CD14-positive monocyte (primary cell): Measurements from ENCODE around the gene OR6K6. TPM values are rescaled to one million over a fixed set of nuclear protein-coding genes. Genes with fewer than 3 reads are reported as not detected.

Experiments
- DNase-seq, 3 donors: peaks; one replicate each; pipeline ENCODE4 v3.0.0-alpha.2; 2011 to 2022
- H2AFZ ChIP-seq: 2 replicates; pipeline ENCODE4 v1.6.0; 2012; ENCODE audit warnings: mild to moderate bottlenecking, low read depth, low read length, inconsistent platforms; ENCODE audit not compliant: insufficient read depth, poor library complexity, severe bottlenecking
- H3K27ac ChIP-seq, 2 donors: 1 replicate in 1 of 2; 2 replicates in 1 of 2; pipeline ENCODE4 v1.5.1; 2012 to 2013; ENCODE audit warnings: low read length in 2 of 2, control low read depth in 1 of 2, inconsistent platforms in 1 of 2, low read depth in 1 of 2, mild to moderate bottlenecking in 1 of 2
- H3K27me3 ChIP-seq, 2 donors: one replicate each; pipeline versions ENCODE4 v1.6.0 to v1.6.1; 2011 to 2013; ENCODE audit warnings: low read length in 2 of 2; ENCODE audit not compliant: control insufficient read depth in 2 of 2, insufficient read depth in 2 of 2
- H3K36me3 ChIP-seq, 2 donors: replicated peaks in 1 of 2; 1 replicate in 1 of 2; 2 replicates in 1 of 2; pipeline versions ENCODE4 v1.5.1 to v1.6.1; 2012 to 2013; ENCODE audit warnings: low read length in 2 of 2, control low read depth in 1 of 2, inconsistent platforms in 1 of 2, mild to moderate bottlenecking in 1 of 2; ENCODE audit not compliant: insufficient read depth in 2 of 2, control insufficient read depth in 1 of 2
- H3K4me1 ChIP-seq, 2 donors: 1 replicate in 1 of 2; 2 replicates in 1 of 2; pipeline versions ENCODE4 v1.5.1 to v1.6.1; 2012 to 2013; ENCODE audit warnings: low read length in 2 of 2, control low read depth in 1 of 2, inconsistent platforms in 1 of 2, mild to moderate bottlenecking in 1 of 2, moderate library complexity in 1 of 2; ENCODE audit not compliant: insufficient read depth in 2 of 2, control insufficient read depth in 1 of 2
- H3K4me2 ChIP-seq: replicated peaks from 2 replicates; pipeline ENCODE3; 2012; ENCODE audit warnings: low read length, moderate library complexity, mild to moderate bottlenecking; ENCODE audit not compliant: poor library complexity, severe bottlenecking; ENCODE audit errors: extremely low read depth
- H3K4me3 ChIP-seq, 3 experiments: fragments of 200-600 bp in 1 of 3; sonication (generic) in 1 of 3; replicated peaks in 1 of 3; 1 replicate in 2 of 3; 2 replicates in 1 of 3; pipeline ENCODE4 v1.5.1; 2011 to 2013; ENCODE audit warnings: low read length in 3 of 3, mild to moderate bottlenecking in 3 of 3, control low read depth in 2 of 3, low read depth in 2 of 3, inconsistent platforms in 1 of 3, moderate library complexity in 1 of 3
- H3K79me2 ChIP-seq: 2 replicates; pipeline ENCODE4 v1.6.0; 2012; ENCODE audit warnings: mild to moderate bottlenecking, control low read depth, inconsistent platforms, low read length, moderate library complexity; ENCODE audit not compliant: insufficient read depth
- H3K9ac ChIP-seq: 2 replicates; pipeline ENCODE4 v1.6.0; 2017; ENCODE audit warnings: low read length, mild to moderate bottlenecking; ENCODE audit not compliant: insufficient read depth, poor library complexity, severe bottlenecking
- H3K9me3 ChIP-seq, 2 donors: replicated peaks in 1 of 2; 1 replicate in 1 of 2; 2 replicates in 1 of 2; pipeline versions ENCODE4 v1.5.1 to v1.6.1; 2012 to 2013; ENCODE audit warnings: low read length in 2 of 2, control low read depth in 1 of 2; ENCODE audit not compliant: control insufficient read depth in 1 of 2, insufficient read depth in 1 of 2
- H4K20me1 ChIP-seq: 2 replicates; pipeline ENCODE4 v1.6.0; 2012; ENCODE audit warnings: mild to moderate bottlenecking, low read length, control low read depth, moderate library complexity; ENCODE audit not compliant: insufficient read depth
- H3K27ac Mint-ChIP-seq, 7 donors: one replicate each; pipeline ENCODE4 v1.8.0; 2020; ENCODE audit warnings: mild to moderate bottlenecking in 7 of 7, mixed read lengths in 7 of 7, moderate library complexity in 6 of 7, inconsistent platforms in 2 of 7
- H3K27me3 Mint-ChIP-seq, 3 donors: one replicate each; pipeline ENCODE4 v1.8.0; 2021 to 2022; ENCODE audit warnings: low read depth in 3 of 3, mild to moderate bottlenecking in 3 of 3, mixed read lengths in 3 of 3, moderate library complexity in 3 of 3, inconsistent platforms in 1 of 3
- H3K36me3 Mint-ChIP-seq, 2 donors: one replicate each; pipeline ENCODE4 v1.8.0; 2020; ENCODE audit warnings: mixed read lengths in 2 of 2, inconsistent platforms in 1 of 2, mild to moderate bottlenecking in 1 of 2
- H3K4me1 Mint-ChIP-seq: one replicate; pipeline ENCODE4 v1.8.0; 2020; ENCODE audit warnings: mild to moderate bottlenecking, mixed read lengths
- H3K4me3 Mint-ChIP-seq, 2 donors: one replicate each; pipeline ENCODE4 v1.8.0; 2020; ENCODE audit warnings: mild to moderate bottlenecking in 2 of 2, mixed read lengths in 2 of 2, moderate library complexity in 1 of 2
- H3K9me3 Mint-ChIP-seq, 7 donors: one replicate each; pipeline ENCODE4 v1.8.0; 2020 to 2022; ENCODE audit warnings: mixed read lengths in 7 of 7, mild to moderate bottlenecking in 6 of 7, moderate library complexity in 6 of 7, inconsistent platforms in 2 of 7
- CTCF ChIP-seq: fragments of 200-600 bp; IDR thresholded peaks from one replicate; pipeline ENCODE4 v1.8.0; 2022; ENCODE audit warnings: antibody characterized with exemption, mild to moderate bottlenecking
- WGBS: methylation state at CpG from one replicate; pipeline ENCODE4 v1.1.5; 2013; ENCODE audit warnings: missing lambda C conversion rate; ENCODE audit not compliant: insufficient coverage; 5-methylcytosine and 5-hydroxymethylcytosine counted together
- intact Hi-C, 2 donors: fragments of 100-400 bp; cut with micrococcal nuclease; formaldehyde crosslinking; loops; one replicate each; pipeline versions ENCODE4 v1.15.0 to v1.15.1; 2023
- polyA plus RNA-seq, 3 donors: library from polyadenylated mRNA; depleted of rRNA in 1 of 3; unstranded in 2 of 3; stranded (reverse) in 1 of 3; fragments of 300-500 nt in 2 of 3; fragments of >200 nt in 1 of 3; fragmentation: Illumina TruSeq in 2 of 3; gene quantifications; 1 replicate in 2 of 3; 2 replicates in 1 of 3; pipeline ENCODE4 v1.2.3, GENCODE V29; 2012 to 2021

Gene OR6K6
- polyA plus RNA-seq, 3 donors = not detected

DNA sequence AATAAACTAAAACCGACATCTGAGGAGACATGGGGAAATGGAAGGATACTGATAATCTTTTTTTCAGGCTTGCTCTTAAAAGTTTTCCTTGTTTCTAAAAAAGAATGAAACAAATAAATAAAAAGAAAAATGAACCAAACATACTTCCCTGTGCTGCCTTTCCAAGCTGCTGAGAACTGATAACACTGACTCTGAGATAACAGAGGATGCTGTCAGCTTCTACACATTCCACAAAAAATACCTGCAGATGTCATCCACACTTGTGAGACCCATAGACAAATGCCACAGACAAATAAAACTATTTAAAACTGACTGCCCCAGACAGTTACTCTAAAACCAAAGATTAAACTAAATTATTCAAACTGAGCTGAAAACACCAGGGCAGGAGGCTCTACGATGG is 22.0 kb upstream of the OR6K6 start:
- H4K20me1 ChIP-seq = no peaks in the 10 kb centered on the region
- Mint-ChIP-seq H3K36me3 (no peaks in the 10 kb centered on the region), H3K27me3 (no peaks in the 10 kb centered on the region), H3K27ac (no peak overlapping the region), H3K9me3 (peaks cover 0 to 2% (median 0%) of the 10 kb centered on the region in 7 donors), H3K4me3 (no peak overlapping the region), H3K4me1 (peaks cover 17% of the 10 kb centered on the region)
- WGBS = 100% methylated on average over 1 of the region's 2 CpGs
- no peak overlapping the region for H3K4me3 ChIP-seq
- no peaks in the 10 kb centered on the region for H3K9me3 ChIP-seq
- no peak overlapping the region for H3K27ac ChIP-seq
- H3K27me3 ChIP-seq = no peaks in the 10 kb centered on the region
- no peak overlapping the region for H3K4me2 ChIP-seq
- no peak for TF ChIP-seq CTCF
- H3K9ac ChIP-seq = no peak overlapping the region
- no peaks in the 10 kb centered on the region for H3K79me2 ChIP-seq
- no peaks in the 10 kb centered on the region for H3K36me3 ChIP-seq
- H3K4me1 ChIP-seq = peaks cover 3 to 14% of the 10 kb centered on the region in 2 donors
- intact Hi-C loops = no loop called here
- no peak overlapping the region for H2AFZ ChIP-seq
- no peak for DNase-seq

GRCh38 chr1:158735848-158736247 is 18.7 kb upstream of the OR6K6 start:
- Histone ChIP-seq H3K27me3 (no peaks in the 10 kb centered on the region), H3K4me3 (no peak overlapping the region), H3K9ac (no peak overlapping the region), H3K27ac (no peak overlapping the region), H4K20me1 (no peaks in the 10 kb centered on the region), H3K4me2 (no peak overlapping the region), H3K36me3 (no peaks in the 10 kb centered on the region), H3K79me2 (no peaks in the 10 kb centered on the region), H2AFZ (no peak overlapping the region), H3K4me1 (no peaks in the 10 kb centered on the region), H3K9me3 (no peaks in the 10 kb centered on the region)
- TF ChIP-seq CTCF = no peak
- no peak overlapping the region for H3K4me3 Mint-ChIP-seq
- H3K27me3 Mint-ChIP-seq = peaks cover 0 to 1% (median 0%) of the 10 kb centered on the region in 3 donors
- DNase-seq = no peak
- H3K36me3 Mint-ChIP-seq = no peaks in the 10 kb centered on the region
- H3K9me3 Mint-ChIP-seq = peaks cover 0 to 2% (median 0%) of the 10 kb centered on the region in 7 donors
- no peak overlapping the region for H3K27ac Mint-ChIP-seq
- intact Hi-C loops = no loop called here
- no peaks in the 10 kb centered on the region for H3K4me1 Mint-ChIP-seq
